Lower leg skin (tissue), 3 donors: ENCODE results near the gene CHMP3.

Experiments
- CTCF ChIP-seq, 3 donors: fragments of 450-650 bp; IDR thresholded peaks; one replicate each; pipeline ENCODE4 v1.5.1; 2016; ENCODE audit warnings: antibody characterized with exemption in 3 of 3, mild to moderate bottlenecking in 3 of 3, moderate library complexity in 2 of 3
- POLR2A ChIP-seq, 2 donors: fragments of 450-650 bp; IDR thresholded peaks; one replicate each; pipeline ENCODE4 v1.6.1; 2016 to 2017; ENCODE audit warnings: antibody characterized with exemption in 2 of 2, mild to moderate bottlenecking in 1 of 2, moderate library complexity in 1 of 2

DNA sequence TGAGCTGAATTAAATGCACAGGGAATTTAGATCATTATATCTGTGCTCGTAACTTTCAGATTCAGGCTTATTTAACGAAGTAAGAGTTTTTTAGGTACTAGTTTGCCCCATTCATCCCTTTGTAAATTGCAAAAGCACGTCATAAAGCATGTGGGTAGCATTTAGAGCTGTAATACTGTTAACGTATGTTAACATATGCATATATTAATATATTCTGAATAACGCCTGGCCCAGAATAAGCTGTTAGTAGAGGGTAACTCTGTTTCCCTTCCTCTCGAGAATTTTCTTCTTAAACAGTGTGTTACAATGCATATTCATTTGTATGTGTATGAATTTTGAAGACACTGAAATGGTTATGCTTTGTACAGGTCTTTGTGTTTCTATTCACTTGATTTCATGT is 91.6 kb downstream of the CHMP3 start:
- no peak for TF ChIP-seq POLR2A (IDR thresholded peaks at IDR 0.05)
- no peak for TF ChIP-seq CTCF (IDR thresholded peaks at IDR 0.05)
